A549 (cell line): ENCODE results near the gene NAP1L1. TPM values are rescaled to one million over a fixed set of nuclear protein-coding genes. Genes with fewer than 3 reads are reported as not detected.
A peak's percentile ranks its signal among the peaks of the same experiment; 100 is the strongest.

Experiments used
- ATAC-seq, 2 experiments: fragments of 200-7000 bp in 1 of 2; fragments of >200 bp in 1 of 2; cut with Nextera tagmentation in 1 of 2; cut with Tn5 transposase in 1 of 2; 3 replicates each; pipeline versions ENCODE4 v1.8.0 to v1.9.1; 2018 to 2020; ENCODE audit warnings: mild to moderate bottlenecking in 1 of 2, moderate library complexity in 1 of 2
- CTCF ChIA-PET: fragments of 300-600 bp; sonication (Branson Sonifier 250); formaldehyde crosslinking; extraction: SDS; loops from one replicate; lab custom pipeline; 2021; ENCODE audit warnings: antibody characterized with exemption, inconsistent platforms; lab: Yijun Ruan, JAX
- POLR2A ChIA-PET: fragments of 350-600 bp; formaldehyde crosslinking; extraction: SDS; loops from one replicate; lab custom pipeline; 2021; ENCODE audit warnings: antibody characterized with exemption, inconsistent platforms; lab: Yijun Ruan, JAX
- DNase-seq, 2 experiments: peaks; one replicate each; pipeline versions ENCODE4 v3.0.0 to v3.0.0-alpha.2; 2011 to 2016; ENCODE audit warnings: low read depth in 1 of 2, low spot score in 1 of 2
- FAIRE-seq: peaks from 2 replicates; lab custom pipeline; 2011; peaks lifted over from hg19 to GRCh38; lab: Jason Lieb, UNC
- H3K27ac ChIP-seq, 2 experiments: fragments of >200 bp; sonication (Bioruptor Twin); formaldehyde crosslinking; 3 replicates each; pipeline ENCODE4 v1.5.1; 2016 to 2017
- H3K4me1 ChIP-seq: fragments of >200 bp; sonication (Bioruptor Twin); formaldehyde crosslinking; 3 replicates; pipeline ENCODE4 v1.6.1; 2016
- H3K4me2 ChIP-seq: fragments of >200 bp; sonication (Bioruptor Twin); formaldehyde crosslinking; 3 replicates; pipeline ENCODE4 v1.6.1; 2016
- H3K4me3 ChIP-seq: fragments of >200 bp; sonication (Bioruptor Twin); formaldehyde crosslinking; 3 replicates; pipeline ENCODE4 v1.5.1; 2016
- H3K9me3 ChIP-seq: fragments of >200 bp; sonication (Bioruptor Twin); formaldehyde crosslinking; 3 replicates; pipeline ENCODE4 v1.6.1; 2016
- ATOH8 ChIP-seq: fragments of 250-450 bp; sonication (Bioruptor Pico); IDR thresholded peaks from 2 replicates; pipeline ENCODE4 v1.5.0; 2020; ENCODE audit warnings: low read depth, mild to moderate bottlenecking, moderate library complexity
- BHLHE40 ChIP-seq: IDR thresholded peaks from 2 replicates; pipeline ENCODE4 v1.6.1; 2012; ENCODE audit warnings: low read depth, low read length, inconsistent platforms
- CBX2 ChIP-seq: fragments of 200-600 bp; sonication (generic); IDR thresholded peaks from 2 replicates; pipeline ENCODE4 v1.6.1; 2016; ENCODE audit warnings: low read depth, mild to moderate bottlenecking, borderline replicate concordance
- CBX8 ChIP-seq: fragments of 200-600 bp; sonication (generic); IDR thresholded peaks from 2 replicates; pipeline ENCODE4 v1.6.1; 2016
- CEBPB ChIP-seq, 2 experiments: fragments of >200 bp in 1 of 2; sonication (Bioruptor Twin) in 1 of 2; formaldehyde crosslinking in 1 of 2; IDR thresholded peaks; 2 replicates each; pipeline ENCODE4 v1.6.1; 2012 to 2016
- CHD4 ChIP-seq: fragments of 200-600 bp; sonication (generic); IDR thresholded peaks from 2 replicates; pipeline ENCODE4 v1.6.1; 2016; ENCODE audit warnings: antibody characterized with exemption, mild to moderate bottlenecking, borderline replicate concordance
- CTCF ChIP-seq: fragments of >200 bp; sonication (Bioruptor Twin); formaldehyde crosslinking; IDR thresholded peaks from 3 replicates; pipeline ENCODE4 v1.5.1; 2016
- EP300 ChIP-seq, 2 experiments: fragments of >200 bp; sonication (Bioruptor Twin); formaldehyde crosslinking; IDR thresholded peaks; 2 replicates in 1 of 2; 3 replicates in 1 of 2; pipeline ENCODE4 v1.6.1; 2016 to 2017
- ESRRA ChIP-seq: fragments of 150-350 bp; IDR thresholded peaks from 2 replicates; pipeline ENCODE4 v1.6.1; 2014; ENCODE audit warnings: mild to moderate bottlenecking, low read length, borderline replicate concordance
- FOSB ChIP-seq: fragments of 250-450 bp; sonication (Bioruptor Pico); IDR thresholded peaks from 2 replicates; pipeline ENCODE4 v1.5.0; 2020; ENCODE audit warnings: mild to moderate bottlenecking, moderate library complexity
- FOXS1 ChIP-seq: fragments of 250-450 bp; sonication (Bioruptor Pico); IDR thresholded peaks from 2 replicates; pipeline ENCODE4 v1.5.0; 2020; ENCODE audit warnings: mild to moderate bottlenecking, moderate library complexity
- HDAC2 ChIP-seq: fragments of 200-600 bp; sonication (generic); IDR thresholded peaks from 2 replicates; pipeline ENCODE4 v1.6.1; 2016
- HMGXB4 ChIP-seq: fragments of 250-450 bp; sonication (Bioruptor Pico); IDR thresholded peaks from 2 replicates; pipeline ENCODE4 v1.5.0; 2021; ENCODE audit warnings: mild to moderate bottlenecking, moderate library complexity, borderline replicate concordance
- HOXA7 ChIP-seq: fragments of 250-450 bp; sonication (Bioruptor Pico); IDR thresholded peaks from 2 replicates; pipeline ENCODE4 v1.5.0; 2020; ENCODE audit warnings: mild to moderate bottlenecking, moderate library complexity
- HOXB13 ChIP-seq: fragments of 250-450 bp; sonication (Bioruptor Pico); IDR thresholded peaks from 2 replicates; pipeline ENCODE4 v1.5.0; 2020; ENCODE audit warnings: low read depth, mild to moderate bottlenecking, moderate library complexity
- JUNB ChIP-seq: fragments of >200 bp; sonication (Bioruptor Twin); formaldehyde crosslinking; IDR thresholded peaks from 2 replicates; pipeline ENCODE4 v1.6.1; 2016
- KDM1A ChIP-seq: fragments of 200-600 bp; sonication (generic); IDR thresholded peaks from 2 replicates; pipeline ENCODE4 v1.6.1; 2016; ENCODE audit warnings: low read depth, mild to moderate bottlenecking
- KDM5A ChIP-seq: fragments of 200-600 bp; sonication (generic); IDR thresholded peaks from 2 replicates; pipeline ENCODE4 v1.6.1; 2016; ENCODE audit warnings: antibody characterized with exemption, mild to moderate bottlenecking
- NFE2L2 ChIP-seq: fragments of 150-350 bp; conservative IDR thresholded peaks from 2 replicates; pipeline ENCODE4 v1.6.1; 2014; ENCODE audit warnings: low read length
- NPAS2 ChIP-seq: fragments of 250-450 bp; sonication (Bioruptor Pico); IDR thresholded peaks from 2 replicates; pipeline ENCODE4 v1.8.0; 2022; ENCODE audit warnings: mild to moderate bottlenecking, moderate library complexity, borderline replicate concordance
- PBX3 ChIP-seq: IDR thresholded peaks from 2 replicates; pipeline ENCODE4 v1.6.1; 2012
- PHF8 ChIP-seq: fragments of 200-600 bp; sonication (generic); IDR thresholded peaks from 2 replicates; pipeline ENCODE4 v1.6.1; 2016; ENCODE audit warnings: low read depth, mild to moderate bottlenecking, antibody characterized with exemption, moderate library complexity, borderline replicate concordance
- POLR2AphosphoS2 ChIP-seq: conservative IDR thresholded peaks from 2 replicates; pipeline ENCODE4 v1.6.1; 2012; ENCODE audit warnings: low read length, improper control_type of control experiment, inconsistent platforms
- RAD21 ChIP-seq, 2 experiments: fragments of >200 bp in 1 of 2; sonication (Bioruptor Twin) in 1 of 2; formaldehyde crosslinking in 1 of 2; IDR thresholded peaks in 1 of 2; conservative IDR thresholded peaks in 1 of 2; 2 replicates in 1 of 2; 3 replicates in 1 of 2; pipeline ENCODE4 v1.6.1; 2012 to 2018; ENCODE audit warnings: inconsistent platforms in 1 of 2
- REST ChIP-seq: fragments of 200-600 bp; sonication (generic); IDR thresholded peaks from 2 replicates; pipeline ENCODE4 v1.6.1; 2016; ENCODE audit warnings: antibody characterized with exemption, mild to moderate bottlenecking, moderate library complexity
- RNF2 ChIP-seq: fragments of 200-600 bp; sonication (generic); IDR thresholded peaks from 2 replicates; pipeline ENCODE4 v1.6.1; 2016; ENCODE audit warnings: low read depth, mild to moderate bottlenecking, antibody characterized with exemption, moderate library complexity, borderline replicate concordance
- SMC3 ChIP-seq: fragments of >200 bp; sonication (Bioruptor Twin); formaldehyde crosslinking; IDR thresholded peaks from 3 replicates; pipeline ENCODE4 v1.6.1; 2018; ENCODE audit warnings: inconsistent platforms
- TFCP2L1 ChIP-seq: fragments of 250-450 bp; sonication (Bioruptor Pico); IDR thresholded peaks from 2 replicates; pipeline ENCODE4 v1.5.0; 2021; ENCODE audit warnings: mild to moderate bottlenecking
- ZFP36 ChIP-seq: fragments of 450-650 bp; IDR thresholded peaks from 2 replicates; pipeline ENCODE4 v1.6.1; 2014; ENCODE audit warnings: borderline replicate concordance; ENCODE audit not compliant: partially characterized antibody
- ZNF302 ChIP-seq: fragments of 250-450 bp; sonication (Bioruptor Pico); IDR thresholded peaks from 2 replicates; pipeline ENCODE4 v1.9.0; 2021; ENCODE audit warnings: inconsistent platforms, mild to moderate bottlenecking, moderate library complexity
- ZSCAN20 ChIP-seq: fragments of 250-450 bp; sonication (Bioruptor Pico); IDR thresholded peaks from 2 replicates; pipeline ENCODE4 v1.8.0; 2022; ENCODE audit warnings: mild to moderate bottlenecking, moderate library complexity
- WGBS: methylation state at CpG from one replicate; pipeline ENCODE4 v1.1.6; 2017; ENCODE audit errors: missing lambda C conversion rate; 5-methylcytosine and 5-hydroxymethylcytosine counted together
- polyA plus RNA-seq, 4 experiments: library from polyadenylated mRNA; depleted of rRNA in 3 of 4; stranded (reverse); fragments of >200 nt; fragmentation: RNase III in 1 of 4; extraction: RNeasy Plus Mini Kit Qiagen cat#74134 plus additional on column Dnase treatment in 1 of 4; gene quantifications; 2 replicates in 3 of 4; 3 replicates in 1 of 4; pipeline ENCODE4 v1.2.3, GENCODE V29; 2011 to 2017

NAP1L1 gene
- polyA plus RNA-seq, 2 of the 4 experiments (the other 2 are of a cell fraction): 709 to 943 TPM

- POLR2A ChIA-PET: interaction anchor here (0.5 to 3.6 kb wide), 50 partner anchors 10 to 702 kb away, joined by 3 to 45 read pairs (median 3); partner anchors contain the start of genes BBS10, CAPS2, GLIPR1L1 and GLIPR1L2
- TF ChIP-seq NPAS2 (CRISPR knock-in tag): no peak
- no peak for TF ChIP-seq FOSB
- no peak for TF ChIP-seq ZFP36
- peak; percentile 61; the same call in 1 of the 2 replicates for TF ChIP-seq PBX3
- no peak for TF ChIP-seq KDM5A
- peak; percentile 69 to 80 for TF ChIP-seq RAD21 (conservative IDR thresholded peaks at IDR 0.05 in 1 of 2, IDR thresholded peaks at IDR 0.05 in 1 of 2)
- TF ChIP-seq HDAC2: no peak
- TF ChIP-seq ATOH8 (CRISPR knock-in tag): no peak
- no peak for TF ChIP-seq FOXS1 (CRISPR knock-in tag)
- no peak for TF ChIP-seq HOXA7 (CRISPR knock-in tag)
- no peak for TF ChIP-seq POLR2AphosphoS2
- no peak for TF ChIP-seq CBX2
- no peak; the same call in 1 of the 2 replicates for TF ChIP-seq REST
- 0 out of 2 replicates have a peak, but pooled peaks have one; percentile 30 for TF ChIP-seq HMGXB4
- TF ChIP-seq BHLHE40: peak; percentile 65
- TF ChIP-seq CEBPB (IDR thresholded peaks at IDR 0.05): peak in 1 of 2 experiments; percentile 10; a peak in 1 of 4 replicates
- TF ChIP-seq ESRRA: no peak
- TF ChIP-seq ZNF302 (CRISPR knock-in tag): no peak
- 0 out of 2 replicates have a peak, but pooled peaks have one; percentile 16 for TF ChIP-seq TFCP2L1 (CRISPR knock-in tag)
- TF ChIP-seq RNF2: no peak
- peak; percentile 82 for TF ChIP-seq SMC3
- TF ChIP-seq ZSCAN20 (CRISPR knock-in tag): 0 out of 2 replicates have a peak, but pooled peaks have one; percentile 17
- peak; percentile 40 for TF ChIP-seq PHF8
- TF ChIP-seq NFE2L2: no peak
- peak; percentile 42 for TF ChIP-seq CTCF
- TF ChIP-seq CHD4: no peak
- TF ChIP-seq EP300 (IDR thresholded peaks at IDR 0.05): no peak; a peak in 1 of 5 replicates
- TF ChIP-seq JUNB: no peak
- TF ChIP-seq HOXB13 (CRISPR knock-in tag): no peak
- TF ChIP-seq KDM1A: no peak
- no peak for TF ChIP-seq CBX8
Observed at GRCh38 chr12:76031414-76032042, 53.0 kb downstream of the NAP1L1 start, which contains the start of gene PHLDA1. PHLDA1 (minus strand) TSS chr12:76031776.

More at GRCh38 chr12:76031414-76032042, 53.0 kb downstream of the NAP1L1 start, which contains the start of gene PHLDA1:
- H3K9me3 ChIP-seq: no peaks in the 10 kb centered on the region
- peak within 1 kb of the TSS; percentile 97 to 99 for H3K27ac ChIP-seq
- ATAC-seq: peak; percentile 75 to 84
- FAIRE-seq: no peak
- WGBS: 1% methylated on average over 33 of the region's 67 CpGs
- peak within 1 kb of the TSS; percentile 87 for H3K4me3 ChIP-seq
- CTCF ChIA-PET: interaction anchor here (0.6 to 8.4 kb wide), 41 partner anchors 10 to 568 kb away, joined by 3 to 80 read pairs (median 4); partner anchors contain the start of genes BBS10 and KRR1
- H3K4me2 ChIP-seq: peak within 1 kb of the TSS; percentile 95
- DNase-seq: peak; percentile 96 to 97
- H3K4me1 ChIP-seq: peaks cover 36% of the 10 kb centered on the region
